ENCODE data around the gene JTB.

The JTB gene

DNA sequence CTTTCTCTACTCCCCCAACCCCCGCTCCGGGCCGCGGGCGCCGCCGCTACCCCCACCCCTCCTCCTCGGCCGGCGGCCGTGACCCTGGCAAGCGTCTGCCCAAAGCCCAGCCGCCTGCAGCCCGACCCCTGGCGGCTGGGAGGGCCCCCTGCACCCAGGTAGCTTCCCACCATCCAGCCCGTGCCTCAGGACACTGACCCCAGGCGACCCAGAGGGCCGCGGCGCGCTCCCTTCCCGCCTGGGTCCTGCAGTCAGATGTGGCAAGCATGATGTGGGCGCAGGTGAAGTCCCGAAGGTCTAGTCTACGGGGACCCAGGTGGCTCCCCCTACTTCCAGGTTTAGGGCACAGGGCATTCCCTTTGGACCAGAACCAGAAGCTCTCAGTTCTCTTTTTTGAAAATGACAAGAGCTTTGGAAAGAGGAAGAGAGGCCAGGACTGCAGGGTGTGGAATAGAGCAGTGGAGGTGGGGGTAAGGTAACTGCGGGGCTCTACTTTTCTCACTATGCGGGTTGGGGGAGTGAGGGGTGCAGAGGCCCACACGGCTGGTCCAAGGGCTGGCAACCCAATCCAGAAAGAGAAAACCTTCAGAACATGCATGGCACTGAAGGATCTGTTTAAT lies 30.7 kb downstream of the JTB start, which contains the start of gene DENND4B:
Gene DENND4B, minus strand, starts transcription at position 97 of the 620 bp plus-strand sequence. CDS start 2,344 bp downstream, outside the sequence.
- peaks cover 7 to 13% of the 10 kb centered on the region in 2 donors for H3K4me1 ChIP-seq (ENCODE audit: control insufficient read depth in 2 of 2, insufficient read depth in 1 of 2, low read depth in 1 of 2, low read length in 2 of 2)
- H3K4me3 ChIP-seq (ENCODE audit: low read length in 2 of 2) = peak within 1 kb of the TSS; percentile 89 to 94
- H2BK120ac ChIP-seq (ENCODE audit: low read depth, low read length) = no peak within 1 kb of the TSS
- peak within 1 kb of the TSS; percentile 88 for H3K18ac ChIP-seq (ENCODE audit: low read length)
- H4K91ac ChIP-seq (ENCODE audit: low read depth, low read length, poor library complexity) = no peak within 1 kb of the TSS
- no peak within 1 kb of the TSS for H2BK5ac ChIP-seq (ENCODE audit: low read length)
- peak within 1 kb of the TSS; percentile 64 for H2AK5ac ChIP-seq (ENCODE audit: low read depth, low read length)
- H4K8ac ChIP-seq (ENCODE audit: low read depth, low read length) = no peak within 1 kb of the TSS
- H3K14ac ChIP-seq (ENCODE audit: low read length) = no peak within 1 kb of the TSS
- no peak within 1 kb of the TSS for H3K27ac ChIP-seq (replicated peaks; ENCODE audit: low read length)
- no CpG with 5 or more reads among the region's 28 CpGs for WGBS, 2 donors (ENCODE audit: extremely low coverage in 2 of 2, insufficient read length in 2 of 2, insufficient replicate concordance in 1 of 2)
- H3K9me3 ChIP-seq (replicated peaks in 1 of 2; ENCODE audit: control insufficient read depth in 2 of 2, insufficient read depth in 1 of 2, low read depth in 1 of 2, low read length in 2 of 2) = no peaks in the 10 kb centered on the region
- peak within 1 kb of the TSS; percentile 82 for H3K23ac ChIP-seq (ENCODE audit: low read depth, low read length, poor library complexity)
- H3K4me2 ChIP-seq (ENCODE audit: insufficient read depth, low read length, poor library complexity, severe bottlenecking) = peak within 1 kb of the TSS; percentile 99
- peak; percentile 76 for DNase-seq (ENCODE audit: low spot score)
- peak within 1 kb of the TSS; percentile 89 for H2AFZ ChIP-seq (ENCODE audit: low read length)
- H2BK12ac ChIP-seq (ENCODE audit: low read length) = no peak within 1 kb of the TSS
- H3K27me3 ChIP-seq (ENCODE audit: control insufficient read depth in 3 of 3, insufficient read depth in 3 of 3, low read depth in 1 of 3, low read length in 3 of 3) = peaks cover 0 to 3% (median 0%) of the 10 kb centered on the region in 3 experiments
- H2BK15ac ChIP-seq (ENCODE audit: low read length) = no peak within 1 kb of the TSS
- H3K9ac ChIP-seq (ENCODE audit: low read depth, low read length, poor library complexity) = peak within 1 kb of the TSS; percentile 88
- H3K4ac ChIP-seq (ENCODE audit: low read length) = no peak within 1 kb of the TSS
- H3K79me1 ChIP-seq (ENCODE audit: low read depth, low read length) = peaks cover 4% of the 10 kb centered on the region
- H3K36me3 ChIP-seq (replicated peaks in 1 of 2; ENCODE audit: control insufficient read depth in 2 of 2, insufficient read depth in 2 of 2, low read length in 2 of 2) = peaks cover 17 to 77% of the 10 kb centered on the region in 2 donors

DNA sequence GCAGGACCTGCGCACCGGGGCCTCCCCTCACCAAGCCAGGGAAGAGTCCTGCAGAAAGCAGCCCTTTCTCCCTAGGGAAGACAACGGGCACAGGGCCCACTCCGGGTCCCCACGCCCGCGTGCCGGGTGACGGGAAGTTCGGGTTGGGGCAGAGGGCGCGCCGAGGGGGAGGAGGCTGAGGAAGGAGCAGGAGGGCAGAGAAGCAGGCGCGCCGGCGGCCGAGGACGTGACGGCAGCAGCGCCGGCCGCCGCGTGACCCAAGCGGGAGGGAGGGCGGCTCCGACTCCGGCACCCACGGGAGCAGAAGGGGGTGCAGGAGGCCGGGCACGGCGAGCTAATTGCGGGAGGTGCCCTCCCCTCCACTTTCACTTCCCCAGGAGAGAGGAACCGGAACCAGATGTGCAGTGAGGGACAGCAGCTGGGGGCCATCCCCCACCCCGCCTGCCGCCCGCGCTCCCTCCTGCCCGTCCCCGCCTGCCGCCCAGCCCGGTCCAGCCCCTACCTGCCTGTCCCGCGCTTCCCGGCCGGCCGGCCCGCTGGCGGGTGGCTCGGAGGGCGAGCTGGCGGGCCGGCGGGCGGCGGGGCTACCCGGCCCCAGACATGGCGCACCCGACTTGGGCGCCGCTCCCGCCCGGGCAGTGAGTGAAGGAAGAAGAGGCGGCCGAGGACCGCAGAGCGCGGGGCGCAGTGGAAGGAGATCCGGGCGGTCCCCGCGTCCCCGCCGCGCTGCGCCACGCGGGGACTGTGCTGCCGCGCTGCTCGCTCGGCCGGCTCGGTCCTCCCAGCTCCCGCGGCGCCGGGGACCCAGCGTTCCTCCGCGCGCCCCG lies 31.5 kb downstream of the JTB start:
- no peak overlapping the region for H2BK12ac ChIP-seq (ENCODE audit: low read length)
- H3K23ac ChIP-seq (ENCODE audit: low read depth, low read length, poor library complexity) = peak overlapping the region; percentile 82
- no CpG with 5 or more reads among the region's 95 CpGs for WGBS, 2 donors (ENCODE audit: extremely low coverage in 2 of 2, insufficient read length in 2 of 2, insufficient replicate concordance in 1 of 2)
- H2AFZ ChIP-seq (ENCODE audit: low read length) = peak overlapping the region; percentile 89
- no peak overlapping the region for H4K8ac ChIP-seq (ENCODE audit: low read depth, low read length)
- peak overlapping the region; percentile 88 for H3K18ac ChIP-seq (ENCODE audit: low read length)
- H3K4me3 ChIP-seq (ENCODE audit: low read length in 2 of 2) = peak overlapping the region; percentile 89 to 94
- H2AK5ac ChIP-seq (ENCODE audit: low read depth, low read length) = peak overlapping the region; percentile 64
- H2BK120ac ChIP-seq (ENCODE audit: low read depth, low read length) = no peak overlapping the region
- peaks cover 4% of the 10 kb centered on the region for H3K79me1 ChIP-seq (ENCODE audit: low read depth, low read length)
- H3K4me2 ChIP-seq (ENCODE audit: insufficient read depth, low read length, poor library complexity, severe bottlenecking) = peak overlapping the region; percentile 99
- no peak overlapping the region for H4K91ac ChIP-seq (ENCODE audit: low read depth, low read length, poor library complexity)
- no peak for DNase-seq (ENCODE audit: low spot score)
- H2BK15ac ChIP-seq (ENCODE audit: low read length) = no peak overlapping the region
- H3K9ac ChIP-seq (ENCODE audit: low read depth, low read length, poor library complexity) = peak overlapping the region; percentile 88
- peaks cover 14 to 77% of the 10 kb centered on the region in 2 donors for H3K36me3 ChIP-seq (replicated peaks in 1 of 2; ENCODE audit: control insufficient read depth in 2 of 2, insufficient read depth in 2 of 2, low read length in 2 of 2)
- H3K14ac ChIP-seq (ENCODE audit: low read length) = no peak overlapping the region
- no peak overlapping the region for H3K27ac ChIP-seq (replicated peaks; ENCODE audit: low read length)
- H3K9me3 ChIP-seq (replicated peaks in 1 of 2; ENCODE audit: control insufficient read depth in 2 of 2, insufficient read depth in 1 of 2, low read depth in 1 of 2, low read length in 2 of 2) = no peaks in the 10 kb centered on the region
- H3K4me1 ChIP-seq (ENCODE audit: control insufficient read depth in 2 of 2, insufficient read depth in 1 of 2, low read depth in 1 of 2, low read length in 2 of 2) = peaks cover 7 to 13% of the 10 kb centered on the region in 2 donors
- H3K4ac ChIP-seq (ENCODE audit: low read length) = no peak overlapping the region
- H3K27me3 ChIP-seq (ENCODE audit: control insufficient read depth in 3 of 3, insufficient read depth in 3 of 3, low read depth in 1 of 3, low read length in 3 of 3) = peaks cover 0 to 3% (median 0%) of the 10 kb centered on the region in 3 experiments
- H2BK5ac ChIP-seq (ENCODE audit: low read length) = no peak overlapping the region

DNA sequence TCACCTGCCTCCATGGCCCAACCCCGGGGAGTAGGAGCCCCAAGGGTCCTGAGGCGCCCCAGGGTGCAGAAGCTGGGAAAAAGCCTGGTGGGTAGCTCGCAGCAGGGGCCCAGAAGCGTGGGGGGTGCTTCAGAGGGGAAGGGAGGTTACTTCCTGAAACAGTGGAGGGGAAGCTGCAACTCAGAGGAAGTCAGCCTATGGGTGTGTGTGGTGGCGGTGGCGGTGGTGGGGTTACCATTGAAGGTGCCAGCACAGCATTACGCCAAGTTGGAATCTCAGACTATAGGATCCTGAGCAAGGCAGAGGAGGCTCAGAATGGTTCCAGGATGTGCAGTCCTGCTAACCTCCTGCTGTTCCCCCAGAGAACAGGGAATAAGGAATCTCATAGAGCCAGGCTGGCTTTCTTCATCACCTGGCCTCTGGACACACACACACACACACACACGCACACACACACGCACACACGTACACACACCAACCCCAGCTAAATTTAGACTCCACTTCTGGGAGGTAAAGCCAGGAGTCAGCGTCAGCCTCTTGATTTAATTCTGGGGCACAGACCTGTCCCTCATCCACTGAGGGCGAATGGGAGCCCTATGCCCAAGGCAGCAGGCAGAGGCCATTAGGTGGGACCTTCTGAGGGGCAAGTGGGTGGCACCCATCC lies 32.2 kb downstream of the JTB start:
- H3K4me2 ChIP-seq (ENCODE audit: insufficient read depth, low read length, poor library complexity, severe bottlenecking) = peak overlapping the region; percentile 99
- H3K79me1 ChIP-seq (ENCODE audit: low read depth, low read length) = peaks cover 4% of the 10 kb centered on the region
- no peak overlapping the region for H3K14ac ChIP-seq (ENCODE audit: low read length)
- no peak overlapping the region for H3K23ac ChIP-seq (ENCODE audit: low read depth, low read length, poor library complexity)
- DNase-seq (ENCODE audit: low spot score) = no peak
- H2BK120ac ChIP-seq (ENCODE audit: low read depth, low read length) = no peak overlapping the region
- H3K4ac ChIP-seq (ENCODE audit: low read length) = no peak overlapping the region
- H3K9ac ChIP-seq (ENCODE audit: low read depth, low read length, poor library complexity) = no peak overlapping the region
- peak overlapping the region; percentile 89 for H2AFZ ChIP-seq (ENCODE audit: low read length)
- peak overlapping the region; percentile 88 for H3K18ac ChIP-seq (ENCODE audit: low read length)
- H4K91ac ChIP-seq (ENCODE audit: low read depth, low read length, poor library complexity) = no peak overlapping the region
- no peak overlapping the region for H2BK5ac ChIP-seq (ENCODE audit: low read length)
- H3K27ac ChIP-seq (replicated peaks; ENCODE audit: low read length) = no peak overlapping the region
- peaks cover 12 to 77% of the 10 kb centered on the region in 2 donors for H3K36me3 ChIP-seq (replicated peaks in 1 of 2; ENCODE audit: control insufficient read depth in 2 of 2, insufficient read depth in 2 of 2, low read length in 2 of 2)
- H4K8ac ChIP-seq (ENCODE audit: low read depth, low read length) = no peak overlapping the region
- H2BK15ac ChIP-seq (ENCODE audit: low read length) = no peak overlapping the region
- no peaks in the 10 kb centered on the region for H3K9me3 ChIP-seq (replicated peaks in 1 of 2; ENCODE audit: control insufficient read depth in 2 of 2, insufficient read depth in 1 of 2, low read depth in 1 of 2, low read length in 2 of 2)
- H3K27me3 ChIP-seq (ENCODE audit: control insufficient read depth in 3 of 3, insufficient read depth in 3 of 3, low read depth in 1 of 3, low read length in 3 of 3) = peaks cover 0 to 3% (median 0%) of the 10 kb centered on the region in 3 experiments
- WGBS, 2 donors (ENCODE audit: extremely low coverage in 2 of 2, insufficient read length in 2 of 2, insufficient replicate concordance in 1 of 2) = no CpG with 5 or more reads among the region's 12 CpGs
- H2BK12ac ChIP-seq (ENCODE audit: low read length) = no peak overlapping the region
- peak overlapping the region; percentile 64 for H2AK5ac ChIP-seq (ENCODE audit: low read depth, low read length)
- peak overlapping the region; percentile 89 to 94 for H3K4me3 ChIP-seq (ENCODE audit: low read length in 2 of 2)
- H3K4me1 ChIP-seq (ENCODE audit: control insufficient read depth in 2 of 2, insufficient read depth in 1 of 2, low read depth in 1 of 2, low read length in 2 of 2) = peaks cover 7 to 13% of the 10 kb centered on the region in 2 donors

DNA sequence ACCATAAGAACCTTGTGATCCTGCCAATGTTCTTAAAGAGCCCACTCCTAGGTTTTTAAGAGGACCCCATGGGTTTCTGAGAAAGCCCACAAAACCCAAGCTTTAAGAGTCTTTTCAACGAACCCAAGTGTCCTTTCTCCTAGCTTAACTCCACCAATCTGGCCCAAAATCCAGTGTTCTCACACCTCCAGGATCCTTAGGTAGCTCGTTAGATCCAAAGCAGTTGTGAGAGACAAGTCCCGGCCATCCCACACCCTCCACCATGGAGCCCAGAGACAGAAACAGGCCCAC lies 32.7 kb downstream of the JTB start:
- Histone ChIP-seq H3K4me3 (ENCODE audit: low read length in 2 of 2) (peak overlapping the region in 1 of 2 donors; percentile 89), H3K9ac (ENCODE audit: low read depth, low read length, poor library complexity) (no peak overlapping the region), H3K27ac (replicated peaks; ENCODE audit: low read length) (no peak overlapping the region), H3K4me1 (ENCODE audit: control insufficient read depth in 2 of 2, insufficient read depth in 1 of 2, low read depth in 1 of 2, low read length in 2 of 2) (peaks cover 7 to 13% of the 10 kb centered on the region in 2 donors), H2AK5ac (ENCODE audit: low read depth, low read length) (no peak overlapping the region), H3K4ac (ENCODE audit: low read length) (no peak overlapping the region), H3K14ac (ENCODE audit: low read length) (no peak overlapping the region), H3K79me1 (ENCODE audit: low read depth, low read length) (peaks cover 4% of the 10 kb centered on the region), H2BK5ac (ENCODE audit: low read length) (no peak overlapping the region), H2BK12ac (ENCODE audit: low read length) (no peak overlapping the region), H3K23ac (ENCODE audit: low read depth, low read length, poor library complexity) (no peak overlapping the region), H3K27me3 (ENCODE audit: control insufficient read depth in 3 of 3, insufficient read depth in 3 of 3, low read depth in 1 of 3, low read length in 3 of 3) (peaks cover 0 to 3% (median 0%) of the 10 kb centered on the region in 3 experiments), H3K4me2 (ENCODE audit: insufficient read depth, low read length, poor library complexity, severe bottlenecking) (no peak overlapping the region), H3K18ac (ENCODE audit: low read length) (no peak overlapping the region), H2BK120ac (ENCODE audit: low read depth, low read length) (no peak overlapping the region), H2AFZ (ENCODE audit: low read length) (no peak overlapping the region), H4K91ac (ENCODE audit: low read depth, low read length, poor library complexity) (no peak overlapping the region), H3K36me3 (replicated peaks in 1 of 2; ENCODE audit: control insufficient read depth in 2 of 2, insufficient read depth in 2 of 2, low read length in 2 of 2) (peaks cover 10 to 77% of the 10 kb centered on the region in 2 donors), H2BK15ac (ENCODE audit: low read length) (no peak overlapping the region), H4K8ac (ENCODE audit: low read depth, low read length) (no peak overlapping the region), H3K9me3 (replicated peaks in 1 of 2; ENCODE audit: control insufficient read depth in 2 of 2, insufficient read depth in 1 of 2, low read depth in 1 of 2, low read length in 2 of 2) (no peaks in the 10 kb centered on the region)
- no CpG with 5 or more reads among the region's 3 CpGs for WGBS, 2 donors (ENCODE audit: extremely low coverage in 2 of 2, insufficient read length in 2 of 2, insufficient replicate concordance in 1 of 2)
- no peak for DNase-seq (ENCODE audit: low spot score)
